ENCODE results near the gene KLF2. TPM values are rescaled to one million over a fixed set of nuclear protein-coding genes. Genes with fewer than 3 reads are reported as not detected.

Gene KLF2
- polyA plus RNA-seq, 4 donors: 1.1 to 25.4 (median 6.5) TPM

GRCh38 chr19:16359964-16360363 is 35.3 kb downstream of the KLF2 start:
- FAIRE-seq: no peak
- Histone ChIP-seq H3K36me3 (ENCODE audit: control insufficient read depth in 3 of 3, insufficient read depth in 2 of 3, low read depth in 1 of 3, low read length in 3 of 3) (peaks cover 0 to 53% (median 6%) of the 10 kb centered on the region in 3 donors), H3K27ac (ENCODE audit: low read depth in 1 of 3, low read length in 2 of 3) (no peak overlapping the region), H3K4me3 (ENCODE audit: low read depth in 1 of 3, low read length in 3 of 3) (no peak overlapping the region), H3K9me3 (ENCODE audit: control insufficient read depth in 2 of 2, insufficient read depth in 1 of 2, low read depth in 1 of 2, low read length in 1 of 2) (no peaks in the 10 kb centered on the region), H3K27me3 (ENCODE audit: control insufficient read depth in 3 of 3, insufficient read depth in 3 of 3, low read length in 3 of 3) (no peaks in the 10 kb centered on the region), H3K4me1 (ENCODE audit: control insufficient read depth in 3 of 3, insufficient read depth in 2 of 3, low read depth in 1 of 3, low read length in 2 of 3) (peaks cover 2 to 22% (median 11%) of the 10 kb centered on the region in 3 donors)
- 86 to 91% (median 88%) methylated on average over 6 of the region's 6 CpGs for WGBS, 3 donors
- DNase-seq: no peak

GRCh38 chr19:16360738-16361137 is 36.1 kb downstream of the KLF2 start:
- DNase-seq: no peak
- no peak for FAIRE-seq
- H3K27ac ChIP-seq (ENCODE audit: low read depth in 1 of 3, low read length in 2 of 3): no peak overlapping the region
- peaks cover 3 to 30% (median 14%) of the 10 kb centered on the region in 3 donors for H3K4me1 ChIP-seq (ENCODE audit: control insufficient read depth in 3 of 3, insufficient read depth in 2 of 3, low read depth in 1 of 3, low read length in 2 of 3)
- WGBS, 3 donors: 80 to 94% (median 87%) methylated on average over 10 of the region's 10 CpGs
- H3K27me3 ChIP-seq (ENCODE audit: control insufficient read depth in 3 of 3, insufficient read depth in 3 of 3, low read length in 3 of 3): no peaks in the 10 kb centered on the region
- H3K4me3 ChIP-seq (ENCODE audit: low read depth in 1 of 3, low read length in 3 of 3): no peak overlapping the region
- H3K36me3 ChIP-seq (ENCODE audit: control insufficient read depth in 3 of 3, insufficient read depth in 2 of 3, low read depth in 1 of 3, low read length in 3 of 3): peaks cover 0 to 51% (median 2%) of the 10 kb centered on the region in 3 donors
- no peaks in the 10 kb centered on the region for H3K9me3 ChIP-seq (ENCODE audit: control insufficient read depth in 2 of 2, insufficient read depth in 1 of 2, low read depth in 1 of 2, low read length in 1 of 2)

GRCh38 chr19:16361254-16361653 is 36.6 kb downstream of the KLF2 start:
- Histone ChIP-seq H3K27me3 (ENCODE audit: control insufficient read depth in 3 of 3, insufficient read depth in 3 of 3, low read length in 3 of 3) (no peaks in the 10 kb centered on the region), H3K4me3 (ENCODE audit: low read depth in 1 of 3, low read length in 3 of 3) (no peak overlapping the region), H3K9me3 (ENCODE audit: control insufficient read depth in 2 of 2, insufficient read depth in 1 of 2, low read depth in 1 of 2, low read length in 1 of 2) (no peaks in the 10 kb centered on the region), H3K4me1 (ENCODE audit: control insufficient read depth in 3 of 3, insufficient read depth in 2 of 3, low read depth in 1 of 3, low read length in 2 of 3) (peaks cover 3 to 35% (median 14%) of the 10 kb centered on the region in 3 donors), H3K36me3 (ENCODE audit: control insufficient read depth in 3 of 3, insufficient read depth in 2 of 3, low read depth in 1 of 3, low read length in 3 of 3) (peaks cover 0 to 53% (median 2%) of the 10 kb centered on the region in 3 donors), H3K27ac (ENCODE audit: low read depth in 1 of 3, low read length in 2 of 3) (no peak overlapping the region)
- DNase-seq: no peak
- no peak for FAIRE-seq
- WGBS, 3 donors: 80 to 88% (median 86%) methylated on average over 13 of the region's 13 CpGs

GRCh38 chr19:16361926-16362325 is 37.3 kb downstream of the KLF2 start:
- Histone ChIP-seq H3K9me3 (ENCODE audit: control insufficient read depth in 2 of 2, insufficient read depth in 1 of 2, low read depth in 1 of 2, low read length in 1 of 2) (no peaks in the 10 kb centered on the region), H3K36me3 (ENCODE audit: control insufficient read depth in 3 of 3, insufficient read depth in 2 of 3, low read depth in 1 of 3, low read length in 3 of 3) (peaks cover 0 to 52% (median 2%) of the 10 kb centered on the region in 3 donors), H3K27me3 (ENCODE audit: control insufficient read depth in 3 of 3, insufficient read depth in 3 of 3, low read length in 3 of 3) (no peaks in the 10 kb centered on the region), H3K4me1 (ENCODE audit: control insufficient read depth in 3 of 3, insufficient read depth in 2 of 3, low read depth in 1 of 3, low read length in 2 of 3) (peaks cover 3 to 36% (median 14%) of the 10 kb centered on the region in 3 donors), H3K27ac (ENCODE audit: low read depth in 1 of 3, low read length in 2 of 3) (no peak overlapping the region), H3K4me3 (ENCODE audit: low read depth in 1 of 3, low read length in 3 of 3) (no peak overlapping the region)
- DNase-seq (no peak), FAIRE-seq (no peak)
- 92 to 96% (median 94%) methylated on average over 10 of the region's 10 CpGs for WGBS, 3 donors

GRCh38 chr19:16363133-16363851 is 38.7 kb downstream of the KLF2 start:
- WGBS, 3 donors: 16 to 67% (median 42%) methylated on average over 20 of the region's 20 CpGs
- no peak for FAIRE-seq
- H3K4me3 ChIP-seq (ENCODE audit: low read depth in 1 of 3, low read length in 3 of 3): no peak overlapping the region

DNA sequence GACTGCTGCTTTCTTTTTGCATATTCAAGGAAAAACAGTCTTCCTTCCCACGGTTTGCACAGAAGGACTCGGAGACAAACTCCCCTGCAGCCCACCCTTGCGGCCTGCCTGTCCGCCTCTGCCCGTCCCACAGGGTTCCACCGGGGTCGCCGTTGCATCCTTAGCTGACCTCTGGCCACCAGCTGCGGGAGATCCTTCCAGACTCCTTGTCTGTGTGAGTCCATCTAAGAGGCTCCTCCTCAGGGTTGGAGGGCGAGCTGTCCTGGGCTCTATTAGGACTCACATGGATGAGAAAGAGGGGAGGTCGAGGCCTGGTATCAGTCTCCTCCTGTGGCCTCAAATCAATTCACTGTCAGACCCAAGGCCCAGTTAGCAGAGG is 39.2 kb downstream of the KLF2 start:
- DNase-seq (no peak), FAIRE-seq (no peak)
- H3K4me1 ChIP-seq (ENCODE audit: control insufficient read depth in 3 of 3, insufficient read depth in 2 of 3, low read depth in 1 of 3, low read length in 2 of 3): peaks cover 3 to 36% (median 14%) of the 10 kb centered on the region in 3 donors
- peaks cover 0 to 2% (median 0%) of the 10 kb centered on the region in 3 donors for H3K27me3 ChIP-seq (ENCODE audit: control insufficient read depth in 3 of 3, insufficient read depth in 3 of 3, low read length in 3 of 3)
- 42 to 70% (median 62%) methylated on average over 11 of the region's 11 CpGs for WGBS, 3 donors
- peak overlapping the region; percentile 70 to 85 (median 72) for H3K27ac ChIP-seq (ENCODE audit: low read depth in 1 of 3, low read length in 2 of 3)
- H3K36me3 ChIP-seq (ENCODE audit: control insufficient read depth in 3 of 3, insufficient read depth in 2 of 3, low read depth in 1 of 3, low read length in 3 of 3): peaks cover 0 to 37% (median 2%) of the 10 kb centered on the region in 3 donors
- no peaks in the 10 kb centered on the region for H3K9me3 ChIP-seq (ENCODE audit: control insufficient read depth in 2 of 2, insufficient read depth in 1 of 2, low read depth in 1 of 2, low read length in 1 of 2)
- H3K4me3 ChIP-seq (ENCODE audit: low read depth in 1 of 3, low read length in 3 of 3): no peak overlapping the region

More at GRCh38 chr19:16363133-16363851, 38.7 kb downstream of the KLF2 start:
- peaks cover 3 to 36% (median 14%) of the 10 kb centered on the region in 3 donors for H3K4me1 ChIP-seq (ENCODE audit: control insufficient read depth in 3 of 3, insufficient read depth in 2 of 3, low read depth in 1 of 3, low read length in 2 of 3)
- DNase-seq: peak; percentile 87 to 95
- peaks cover 0 to 41% (median 2%) of the 10 kb centered on the region in 3 donors for H3K36me3 ChIP-seq (ENCODE audit: control insufficient read depth in 3 of 3, insufficient read depth in 2 of 3, low read depth in 1 of 3, low read length in 3 of 3)
- H3K27me3 ChIP-seq (ENCODE audit: control insufficient read depth in 3 of 3, insufficient read depth in 3 of 3, low read length in 3 of 3): peaks cover 0 to 2% (median 0%) of the 10 kb centered on the region in 3 donors
- H3K9me3 ChIP-seq (ENCODE audit: control insufficient read depth in 2 of 2, insufficient read depth in 1 of 2, low read depth in 1 of 2, low read length in 1 of 2): no peaks in the 10 kb centered on the region
- H3K27ac ChIP-seq (ENCODE audit: low read depth in 1 of 3, low read length in 2 of 3): peak overlapping the region; percentile 70 to 85 (median 82)

- DNase-seq: no peak
- Histone ChIP-seq H3K36me3 (ENCODE audit: control insufficient read depth in 3 of 3, insufficient read depth in 2 of 3, low read depth in 1 of 3, low read length in 3 of 3) (peaks cover 0 to 32% (median 2%) of the 10 kb centered on the region in 3 donors), H3K27ac (ENCODE audit: low read depth in 1 of 3, low read length in 2 of 3) (peak overlapping the region in 1 of 3 donors; percentile 85), H3K4me3 (ENCODE audit: low read depth in 1 of 3, low read length in 3 of 3) (no peak overlapping the region), H3K27me3 (ENCODE audit: control insufficient read depth in 3 of 3, insufficient read depth in 3 of 3, low read length in 3 of 3) (peaks cover 0 to 2% (median 0%) of the 10 kb centered on the region in 3 donors), H3K4me1 (ENCODE audit: control insufficient read depth in 3 of 3, insufficient read depth in 2 of 3, low read depth in 1 of 3, low read length in 2 of 3) (peaks cover 3 to 36% (median 14%) of the 10 kb centered on the region in 3 donors), H3K9me3 (ENCODE audit: control insufficient read depth in 2 of 2, insufficient read depth in 1 of 2, low read depth in 1 of 2, low read length in 1 of 2) (no peaks in the 10 kb centered on the region)
- 91 to 95% (median 92%) methylated on average over 22 of the region's 22 CpGs for WGBS, 3 donors
- FAIRE-seq: no peak
Measured at GRCh38 chr19:16364231-16364865, 39.7 kb downstream of the KLF2 start.

DNA sequence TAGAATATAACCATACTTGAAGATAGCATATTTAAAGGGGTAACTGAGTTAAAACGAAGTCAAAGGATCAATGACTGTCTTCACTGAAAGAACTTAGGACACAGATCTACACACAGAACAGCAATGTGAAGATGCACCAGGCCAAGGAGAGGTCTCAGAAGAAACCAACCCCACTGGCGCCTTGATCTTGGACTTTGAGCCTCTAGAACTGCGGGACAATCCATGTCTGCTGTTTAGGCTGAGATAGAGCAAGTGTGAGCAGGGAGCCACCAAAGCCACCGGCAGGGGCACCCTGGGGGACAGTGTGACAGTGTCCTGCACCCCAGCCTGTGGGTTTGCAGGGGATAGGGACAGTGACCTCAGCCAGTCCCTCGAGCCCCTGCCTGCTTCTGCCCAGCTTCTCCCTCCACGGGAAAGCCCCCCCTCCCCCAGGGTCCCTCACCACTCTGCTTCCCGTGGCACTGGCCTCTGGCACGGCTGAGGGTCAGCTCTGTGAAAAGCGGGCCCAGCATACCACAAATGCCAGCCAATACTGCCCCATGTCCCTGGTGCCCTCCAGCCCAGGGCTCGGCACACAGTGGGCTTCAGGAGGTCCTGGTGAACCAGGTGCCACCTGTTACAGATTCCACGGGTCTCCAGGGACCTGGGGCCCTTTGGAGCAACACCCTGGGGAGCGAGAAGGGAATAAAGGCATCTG is 40.8 kb downstream of the KLF2 start:
- Histone ChIP-seq H3K4me1 (ENCODE audit: control insufficient read depth in 3 of 3, insufficient read depth in 2 of 3, low read depth in 1 of 3, low read length in 2 of 3) (peaks cover 3 to 36% (median 14%) of the 10 kb centered on the region in 3 donors), H3K9me3 (ENCODE audit: control insufficient read depth in 2 of 2, insufficient read depth in 1 of 2, low read depth in 1 of 2, low read length in 1 of 2) (no peaks in the 10 kb centered on the region), H3K4me3 (ENCODE audit: low read depth in 1 of 3, low read length in 3 of 3) (no peak overlapping the region), H3K36me3 (ENCODE audit: control insufficient read depth in 3 of 3, insufficient read depth in 2 of 3, low read depth in 1 of 3, low read length in 3 of 3) (peaks cover 0 to 31% (median 2%) of the 10 kb centered on the region in 3 donors), H3K27ac (ENCODE audit: low read depth in 1 of 3, low read length in 2 of 3) (peak overlapping the region in 2 of 3 donors; percentile 9 to 30), H3K27me3 (ENCODE audit: control insufficient read depth in 3 of 3, insufficient read depth in 3 of 3, low read length in 3 of 3) (peaks cover 0 to 2% (median 0%) of the 10 kb centered on the region in 3 donors)
- FAIRE-seq (no peak), DNase-seq (peak; percentile 56 to 71)
- 35 to 65% (median 35%) methylated on average over 12 of the region's 12 CpGs for WGBS, 3 donors
